Measurements from ENCODE around the gene SCFD1.

Gene SCFD1

GRCh38 chr14:30759172-30760125 is 137.3 kb downstream of the SCFD1 start:
- no peak for DNase-seq (ENCODE audit: low read depth, low spot score)
- TF ChIP-seq, protein P1, sequence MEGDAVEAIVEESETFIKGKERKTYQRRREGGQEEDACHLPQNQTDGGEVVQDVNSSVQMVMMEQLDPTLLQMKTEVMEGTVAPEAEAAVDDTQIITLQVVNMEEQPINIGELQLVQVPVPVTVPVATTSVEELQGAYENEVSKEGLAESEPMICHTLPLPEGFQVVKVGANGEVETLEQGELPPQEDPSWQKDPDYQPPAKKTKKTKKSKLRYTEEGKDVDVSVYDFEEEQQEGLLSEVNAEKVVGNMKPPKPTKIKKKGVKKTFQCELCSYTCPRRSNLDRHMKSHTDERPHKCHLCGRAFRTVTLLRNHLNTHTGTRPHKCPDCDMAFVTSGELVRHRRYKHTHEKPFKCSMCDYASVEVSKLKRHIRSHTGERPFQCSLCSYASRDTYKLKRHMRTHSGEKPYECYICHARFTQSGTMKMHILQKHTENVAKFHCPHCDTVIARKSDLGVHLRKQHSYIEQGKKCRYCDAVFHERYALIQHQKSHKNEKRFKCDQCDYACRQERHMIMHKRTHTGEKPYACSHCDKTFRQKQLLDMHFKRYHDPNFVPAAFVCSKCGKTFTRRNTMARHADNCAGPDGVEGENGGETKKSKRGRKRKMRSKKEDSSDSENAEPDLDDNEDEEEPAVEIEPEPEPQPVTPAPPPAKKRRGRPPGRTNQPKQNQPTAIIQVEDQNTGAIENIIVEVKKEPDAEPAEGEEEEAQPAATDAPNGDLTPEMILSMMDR (IDR thresholded peaks at IDR 0.05; ENCODE audit: low read depth, low read length), result no peak
- no peak overlapping the region for H3K4me3 ChIP-seq (ENCODE audit: low read depth, low read length)
- in situ Hi-C loops (cut with HindIII; ENCODE audit: low sequenced_read_pairs), result no loop called here

- no peak overlapping the region for H3K4me3 ChIP-seq (ENCODE audit: low read depth, low read length)
- TF ChIP-seq, protein P1 (IDR thresholded peaks at IDR 0.05; ENCODE audit: low read depth, low read length), result no peak
- in situ Hi-C loops (cut with HindIII; ENCODE audit: low sequenced_read_pairs), result no loop called here
- no peak for DNase-seq (ENCODE audit: low read depth, low spot score)
Measured at GRCh38 chr14:30763891-30764290, 141.8 kb downstream of the SCFD1 start.

DNA sequence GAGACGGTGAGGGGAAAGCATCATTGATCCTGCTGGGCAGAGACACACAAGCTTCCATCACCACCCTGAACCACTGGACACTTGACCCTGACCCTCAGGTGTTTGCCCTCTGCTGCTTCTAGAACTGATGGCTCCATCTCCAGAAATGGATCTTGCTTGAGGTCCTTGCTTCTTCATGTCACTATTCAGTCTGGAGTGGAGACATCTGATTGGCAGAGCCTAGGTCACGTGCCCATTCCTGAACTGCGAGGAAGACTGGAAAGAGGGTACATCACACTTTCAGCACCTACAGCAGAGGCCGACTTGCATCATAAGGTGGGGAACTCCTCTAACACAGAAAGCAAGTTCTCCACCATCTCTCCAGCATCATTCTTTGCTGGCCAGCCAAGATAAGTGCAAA is 145.5 kb downstream of the SCFD1 start:
- TF ChIP-seq, protein P1 (IDR thresholded peaks at IDR 0.05; ENCODE audit: low read depth, low read length), result no peak
- in situ Hi-C loops (cut with HindIII; ENCODE audit: low sequenced_read_pairs), result no loop called here
- no peak for DNase-seq (ENCODE audit: low read depth, low spot score)
- no peak overlapping the region for H3K4me3 ChIP-seq (ENCODE audit: low read depth, low read length)

GRCh38 chr14:30768791-30769190 is 146.7 kb downstream of the SCFD1 start:
- in situ Hi-C loops (cut with HindIII; ENCODE audit: low sequenced_read_pairs), result no loop called here
- no peak for DNase-seq (ENCODE audit: low read depth, low spot score)
- no peak overlapping the region for H3K4me3 ChIP-seq (ENCODE audit: low read depth, low read length)
- TF ChIP-seq, protein P1 (IDR thresholded peaks at IDR 0.05; ENCODE audit: low read depth, low read length), result no peak

- DNase-seq (ENCODE audit: low read depth, low spot score), result no peak
- no peak overlapping the region for H3K4me3 ChIP-seq (ENCODE audit: low read depth, low read length)
- in situ Hi-C loops (cut with HindIII; ENCODE audit: low sequenced_read_pairs), result no loop called here
- TF ChIP-seq, protein P1 (IDR thresholded peaks at IDR 0.05; ENCODE audit: low read depth, low read length), result no peak
Measured at GRCh38 chr14:30770376-30770775, 148.3 kb downstream of the SCFD1 start.

DNA sequence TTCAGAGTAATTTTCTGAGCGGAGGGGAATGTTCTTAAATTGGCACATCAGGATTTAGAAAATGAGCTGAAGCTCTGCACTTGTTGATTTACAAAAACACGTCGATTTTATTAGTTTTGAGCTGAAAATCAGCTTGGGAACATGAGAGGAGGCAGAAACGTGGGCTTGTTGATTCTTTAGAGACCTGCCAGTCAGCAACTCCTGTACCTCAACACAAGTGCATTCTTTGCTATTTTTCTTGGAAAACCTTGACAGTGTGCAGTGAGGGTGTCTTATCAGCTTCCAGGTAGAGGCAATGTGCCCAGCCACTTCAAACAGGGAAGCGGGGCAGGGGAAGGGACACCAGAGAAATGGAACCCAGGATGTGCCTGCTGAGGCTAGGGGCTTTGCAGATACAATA is 149.5 kb downstream of the SCFD1 start:
- in situ Hi-C loops (cut with HindIII; ENCODE audit: low sequenced_read_pairs), result no loop called here
- TF ChIP-seq, protein P1 (IDR thresholded peaks at IDR 0.05; ENCODE audit: low read depth, low read length), result no peak
- no peak for DNase-seq (ENCODE audit: low read depth, low spot score)
- no peak overlapping the region for H3K4me3 ChIP-seq (ENCODE audit: low read depth, low read length)

Measured in astrocyte of the spinal cord (primary cell).